Stimulated activated CD4-positive, alpha-beta T cell treated with anti-CD3 and anti-CD28 coated beads, Interleukin-4, amount 100 ng/mL, for 48 hours (primary cell): Measurements from ENCODE around the gene NDUFA6.

Source experiments
- DNase-seq, 2 donors: peaks; one replicate each; pipeline ENCODE4 v3.0.0-alpha.2; 2020; ENCODE audit warnings: low read depth in 2 of 2

NDUFA6 gene

DNA sequence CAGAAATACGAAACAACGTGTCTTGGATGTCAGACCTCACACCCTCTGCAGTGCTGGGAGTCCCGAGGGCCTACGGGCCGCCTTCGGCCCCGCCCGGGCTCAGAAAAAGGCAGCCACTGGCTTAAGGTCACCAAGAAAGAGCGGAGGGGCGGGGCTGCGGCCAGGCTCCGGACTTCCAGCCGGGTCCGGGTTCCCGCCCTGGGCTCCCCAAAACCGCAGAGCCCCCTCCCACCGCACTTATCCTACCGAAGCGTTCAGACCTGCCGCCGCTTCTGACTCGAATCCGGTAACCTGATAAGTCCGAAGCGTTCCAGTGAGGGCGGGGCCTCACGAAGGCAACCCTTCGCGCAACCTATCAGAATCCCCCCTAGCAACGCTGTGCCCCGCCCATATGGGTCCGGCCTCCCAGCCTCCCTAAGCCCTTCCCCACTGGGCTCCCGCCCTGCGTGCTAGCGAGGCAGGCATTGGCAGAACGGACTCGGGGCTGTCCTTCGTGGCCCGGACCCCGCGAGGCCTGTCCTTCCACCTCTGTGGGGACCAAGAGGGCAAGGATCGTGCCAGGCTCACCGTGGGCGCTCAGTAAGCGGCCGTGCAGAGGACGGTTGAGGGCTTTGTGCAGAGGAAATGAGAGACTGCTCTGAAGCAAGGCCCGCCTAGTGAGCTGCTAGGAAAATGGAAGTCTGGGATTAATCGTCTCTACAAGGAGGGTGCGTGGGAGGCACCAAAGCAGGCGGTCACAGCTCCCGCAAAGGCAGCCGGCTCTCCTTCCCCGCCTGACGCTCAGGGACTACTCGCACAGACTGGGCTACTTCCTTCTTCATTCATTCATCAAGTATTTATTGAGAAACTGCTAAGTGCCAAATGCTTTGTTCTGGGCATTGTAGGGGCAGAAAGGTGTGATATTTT is 19.8 kb downstream of the NDUFA6 start, which contains the start of gene NAGA:
Gene NAGA (minus strand): TSS at position 296 of the 906 bp plus-strand sequence. CDS start 515 bp downstream, outside the sequence.
- peak; percentile 90 to 94 for DNase-seq

DNA sequence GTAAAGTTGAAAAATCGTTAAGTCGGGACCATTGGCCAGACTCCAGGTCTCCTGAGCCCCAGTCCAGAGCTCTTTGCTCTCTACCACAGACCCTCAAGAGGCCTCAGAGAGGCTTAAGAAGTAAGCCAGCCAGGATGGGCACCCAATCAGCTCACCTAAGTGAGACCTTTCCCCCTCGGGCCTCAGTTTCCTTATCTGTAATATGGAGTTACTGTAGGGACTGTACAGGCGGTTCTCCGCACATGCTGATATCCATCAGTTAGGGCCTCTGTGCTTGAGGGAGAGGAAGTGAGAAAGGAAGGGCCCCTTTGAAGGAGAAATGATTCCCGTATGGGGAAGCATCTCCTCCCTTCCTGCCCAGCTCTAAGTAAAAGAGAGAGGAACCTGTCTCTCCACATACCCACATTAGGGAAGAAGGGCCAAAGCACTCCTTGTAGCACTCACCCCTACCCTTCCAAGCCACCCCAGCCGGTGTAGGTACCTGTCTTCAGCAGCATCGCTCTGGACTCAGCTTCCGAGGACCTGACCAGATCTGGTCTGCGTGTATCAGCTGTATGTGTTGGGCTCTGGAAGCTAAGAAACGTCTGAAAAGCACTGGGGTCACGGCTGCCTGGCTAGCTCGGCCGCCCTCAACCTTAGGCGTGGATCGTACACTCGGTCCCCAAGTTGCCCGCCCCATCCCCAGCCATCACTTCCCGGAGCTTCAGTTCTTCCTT is 20.6 kb downstream of the NDUFA6 start:
- DNase-seq = no peak

DNA sequence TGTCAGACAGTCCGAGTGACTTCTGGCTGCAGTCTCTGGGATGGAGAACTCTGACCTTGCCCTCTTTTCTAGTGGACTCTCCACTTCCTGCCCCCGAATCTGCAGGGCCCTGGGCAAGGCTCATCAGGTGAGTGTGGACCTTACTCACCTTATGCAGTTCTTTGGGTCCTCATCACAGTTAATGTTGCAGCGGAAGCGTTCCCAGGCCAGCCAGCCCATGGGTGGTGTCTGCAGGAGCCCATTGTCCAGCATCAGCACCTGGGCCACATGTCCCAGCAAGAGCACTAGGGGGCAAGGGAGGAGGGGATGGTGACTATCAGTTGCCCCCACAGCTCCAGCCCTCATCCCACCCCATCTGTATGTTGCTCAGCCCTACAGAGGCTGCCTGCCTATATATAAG is 22.3 kb downstream of the NDUFA6 start:
- no peak for DNase-seq

DNA sequence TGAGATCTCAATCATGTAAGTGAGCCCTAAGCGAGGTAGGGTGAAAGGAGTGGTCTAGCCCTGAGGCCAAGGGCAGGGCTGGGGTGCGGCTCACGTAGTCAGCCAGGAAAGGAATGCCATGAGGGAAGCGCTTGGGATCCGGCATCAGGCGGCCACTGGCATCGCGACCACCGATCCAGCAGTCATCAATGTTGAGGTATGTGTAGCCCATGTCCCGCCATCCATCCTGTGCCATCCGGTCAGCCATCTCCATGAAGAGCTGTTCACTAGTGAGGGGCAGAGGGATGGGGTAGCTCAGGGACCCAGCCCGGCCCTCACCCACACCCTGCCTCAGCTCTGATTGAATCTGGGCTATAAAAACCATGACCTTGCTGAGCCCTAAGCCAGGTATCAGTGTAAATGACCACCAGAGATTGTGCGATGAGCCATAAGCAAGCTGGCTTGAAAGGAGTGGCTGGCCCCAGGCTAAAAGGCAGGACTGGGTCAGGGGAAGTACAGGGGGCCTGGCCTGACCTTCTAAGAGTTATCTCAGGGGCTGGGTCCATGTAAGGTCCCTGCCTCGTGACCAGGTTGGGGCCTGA is 22.8 kb downstream of the NDUFA6 start:
- DNase-seq = no peak

DNA sequence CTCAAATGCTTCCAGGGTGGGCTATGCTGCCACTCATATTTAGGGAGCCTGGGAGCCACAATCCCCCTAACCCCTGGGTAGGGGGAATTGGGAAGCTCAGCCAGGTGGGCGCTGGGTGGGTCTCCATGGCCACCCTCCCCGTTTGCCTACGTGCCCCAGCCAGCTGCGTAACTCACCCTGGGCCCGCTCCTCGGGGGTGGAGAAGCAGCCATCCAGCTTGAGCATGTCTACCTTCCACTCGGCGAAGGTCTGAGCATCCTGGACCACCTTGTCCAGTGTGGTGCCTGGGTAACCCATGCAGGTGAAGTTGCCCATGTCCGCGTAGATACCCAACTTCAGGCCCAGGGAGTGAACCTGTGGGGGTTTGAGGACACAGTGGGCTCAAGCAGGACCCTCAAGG is 23.6 kb downstream of the NDUFA6 start:
- no peak for DNase-seq

DNA sequence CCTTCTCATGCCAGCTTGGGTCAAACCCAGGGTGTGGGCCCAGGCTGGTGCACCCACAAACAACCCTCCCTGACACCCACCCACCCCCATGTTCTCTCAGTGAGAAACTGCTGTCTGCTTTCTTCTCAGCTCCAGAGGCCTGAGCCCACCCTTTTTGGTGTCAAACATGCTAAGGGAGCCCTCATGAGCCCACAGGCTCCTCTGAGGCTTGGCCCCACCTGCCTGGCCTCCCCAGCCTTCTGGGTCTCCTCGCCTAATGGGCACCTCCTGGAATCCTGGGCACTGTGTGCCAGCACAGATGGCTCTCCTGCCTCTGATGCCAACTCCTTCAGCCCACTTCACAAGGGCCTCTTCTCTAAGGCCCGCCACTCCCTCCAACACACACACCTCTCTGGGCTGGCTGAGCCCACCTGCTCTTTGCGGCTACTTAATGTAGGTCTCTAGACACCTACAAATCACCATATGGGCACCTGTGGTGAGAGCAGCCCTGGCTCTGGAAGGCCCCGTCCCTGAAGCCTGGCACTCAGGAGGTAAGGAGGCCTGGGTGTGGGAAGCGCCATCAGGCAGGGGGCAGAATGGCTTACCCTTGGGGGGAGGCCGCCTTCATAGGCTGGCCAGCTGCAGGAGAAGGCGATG is 24.3 kb downstream of the NDUFA6 start:
- no peak for DNase-seq

DNA sequence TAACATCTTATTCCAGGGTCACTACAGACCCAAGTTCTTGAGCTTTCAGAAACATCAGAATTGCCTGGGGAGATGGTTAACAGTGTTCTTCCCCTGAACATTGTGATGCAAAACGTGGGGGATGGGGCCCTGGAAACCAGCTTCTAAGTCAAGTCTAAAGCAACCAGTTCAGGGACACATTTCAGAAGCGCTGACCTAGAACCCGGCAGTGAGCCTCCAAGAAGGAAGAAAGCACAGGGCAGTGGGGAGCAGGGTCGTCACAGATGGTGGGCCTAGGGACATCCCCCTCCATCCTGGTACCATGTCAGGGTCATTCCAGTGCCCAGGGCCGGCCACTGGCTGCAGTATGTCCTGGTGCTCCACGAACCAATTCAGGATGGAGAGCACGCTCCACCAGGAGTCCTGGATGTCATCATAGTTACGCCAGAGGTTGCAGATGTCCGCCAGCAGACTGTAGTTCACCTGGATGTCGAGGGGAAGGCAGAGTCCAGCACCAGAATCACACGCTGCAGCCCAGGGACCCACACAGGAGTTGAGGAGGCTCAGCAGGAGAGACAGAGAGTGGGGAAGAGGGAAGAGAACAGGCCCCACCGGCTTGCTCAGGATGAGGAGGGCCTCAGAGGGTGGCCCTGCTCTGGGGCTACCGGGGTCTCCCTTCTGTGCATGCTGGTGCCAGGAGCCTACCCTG is 25.0 kb downstream of the NDUFA6 start:
- no peak for DNase-seq

DNA sequence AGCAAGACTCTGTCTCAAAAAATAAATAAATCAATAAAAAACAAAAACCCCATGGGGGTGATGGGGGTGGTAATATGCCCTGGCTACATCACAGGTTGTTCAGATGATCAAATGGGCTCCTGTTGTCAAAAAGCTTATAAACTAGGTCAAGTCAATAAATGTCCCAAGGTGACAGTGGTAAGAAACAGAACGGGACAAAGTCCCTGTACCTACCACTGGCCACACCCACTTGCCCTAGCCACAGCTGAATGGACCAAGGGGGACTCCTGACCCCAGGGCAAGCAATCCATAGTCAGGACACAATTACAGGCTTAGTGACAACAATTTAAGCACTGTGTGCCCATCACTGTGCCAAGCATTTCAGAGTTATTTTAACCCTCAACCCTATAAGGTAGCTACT is 25.9 kb downstream of the NDUFA6 start:
- no peak for DNase-seq

DNA sequence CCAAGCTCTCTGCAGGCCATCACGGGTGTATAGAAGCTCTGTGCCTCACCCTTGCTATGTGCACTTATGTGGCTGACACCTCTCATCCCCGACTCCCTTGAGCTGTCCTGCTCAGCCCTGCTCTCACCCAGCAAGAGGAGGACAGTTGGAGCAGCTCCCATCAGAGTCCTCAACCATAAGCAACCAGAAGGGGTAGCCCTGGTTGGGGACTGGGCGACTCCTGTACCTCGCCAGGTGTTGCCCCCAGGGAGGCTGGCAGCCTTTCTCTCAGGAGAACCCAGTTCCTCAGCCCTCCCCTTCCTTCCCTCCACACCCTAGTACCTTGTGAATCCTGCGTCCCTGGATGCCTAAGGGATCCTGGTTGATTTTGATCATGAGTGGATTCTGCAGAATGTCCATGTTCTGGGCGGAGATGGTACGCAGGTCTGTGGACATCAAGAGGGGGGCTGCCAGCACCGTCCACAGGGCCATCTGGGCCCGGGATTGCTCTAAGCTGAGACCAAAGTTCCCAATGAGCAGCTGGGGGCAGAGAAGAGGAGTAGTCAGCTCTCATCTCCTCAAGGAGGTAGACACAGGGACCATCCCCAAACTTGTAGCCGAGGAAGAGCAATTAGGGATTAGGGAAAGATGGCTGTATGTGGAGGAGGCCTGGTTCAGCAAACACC is 27.9 kb downstream of the NDUFA6 start:
- no peak for DNase-seq

DNA sequence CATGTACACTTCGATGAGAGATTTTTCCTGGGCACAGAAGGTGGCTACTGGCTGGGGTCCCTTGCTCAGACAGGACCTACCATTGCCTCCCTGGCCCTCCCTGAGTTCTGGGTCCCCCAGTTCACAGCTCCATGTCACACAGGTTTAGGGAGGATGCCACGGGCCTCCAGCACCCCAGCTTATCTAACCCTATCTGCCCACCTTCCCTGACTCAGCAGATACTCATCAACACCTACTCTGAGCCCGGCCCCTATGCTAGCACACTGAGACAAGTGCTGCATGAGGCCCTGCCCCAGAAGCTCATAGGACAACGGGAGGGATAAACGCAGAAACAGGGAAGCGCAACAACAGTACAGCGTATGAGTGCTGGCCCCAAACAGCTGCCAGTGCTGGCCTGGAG is 29.5 kb downstream of the NDUFA6 start:
- no peak for DNase-seq

DNA sequence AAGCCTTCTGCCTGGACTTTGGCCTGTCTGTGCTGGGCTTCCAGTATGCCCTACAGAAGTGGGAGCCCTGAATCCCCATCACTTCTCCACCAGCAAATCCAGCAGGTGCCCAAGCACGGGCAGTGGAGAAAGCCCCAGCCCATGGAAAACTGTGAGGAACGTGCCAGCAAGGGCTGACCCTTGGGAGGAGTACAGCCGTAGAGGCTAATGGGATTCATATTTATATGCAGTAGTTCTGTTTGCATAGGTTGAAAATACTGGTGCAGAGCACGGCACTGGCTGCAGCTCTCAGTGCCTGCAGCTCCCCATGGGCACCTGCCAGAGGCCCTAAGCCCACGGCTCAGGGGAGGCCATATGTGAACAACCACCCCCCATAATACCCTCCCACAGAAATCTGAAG is 30.1 kb downstream of the NDUFA6 start:
- no peak for DNase-seq

DNA sequence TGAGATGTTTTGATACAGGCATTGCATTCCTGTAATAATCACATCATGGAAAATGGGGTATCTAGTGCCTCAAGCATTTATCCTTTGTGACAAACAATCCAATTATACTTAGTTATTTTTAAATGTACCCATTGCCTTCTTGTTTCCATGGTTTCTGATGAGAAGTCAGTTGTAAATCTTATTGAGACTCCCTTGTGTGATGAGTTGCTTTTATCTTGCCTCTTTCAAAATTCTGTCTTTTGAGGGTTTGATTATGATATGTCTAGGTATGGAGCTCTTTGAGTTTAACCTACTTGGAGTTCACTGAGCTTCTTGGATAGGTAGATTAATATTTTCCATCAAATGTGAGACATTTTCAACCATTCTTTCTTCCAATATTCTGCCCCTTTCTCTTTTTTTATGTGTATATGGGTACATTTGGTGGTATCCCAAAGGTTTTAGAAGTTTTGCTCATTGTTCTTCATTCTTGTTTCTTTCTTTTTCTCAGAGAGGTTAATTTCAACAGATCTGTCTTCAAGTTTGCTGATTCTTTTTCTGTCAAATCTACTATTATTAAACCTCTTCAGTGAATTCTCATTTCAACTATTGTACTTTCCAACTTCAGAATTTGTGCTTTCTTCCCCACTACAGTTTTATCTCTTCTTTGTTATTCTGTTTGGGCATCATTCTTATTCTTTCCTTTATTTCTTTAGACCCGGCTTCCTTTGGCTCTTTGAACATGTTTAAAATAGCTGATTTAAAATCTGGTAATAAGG is 33.6 kb downstream of the NDUFA6 start:
- no peak for DNase-seq

DNA sequence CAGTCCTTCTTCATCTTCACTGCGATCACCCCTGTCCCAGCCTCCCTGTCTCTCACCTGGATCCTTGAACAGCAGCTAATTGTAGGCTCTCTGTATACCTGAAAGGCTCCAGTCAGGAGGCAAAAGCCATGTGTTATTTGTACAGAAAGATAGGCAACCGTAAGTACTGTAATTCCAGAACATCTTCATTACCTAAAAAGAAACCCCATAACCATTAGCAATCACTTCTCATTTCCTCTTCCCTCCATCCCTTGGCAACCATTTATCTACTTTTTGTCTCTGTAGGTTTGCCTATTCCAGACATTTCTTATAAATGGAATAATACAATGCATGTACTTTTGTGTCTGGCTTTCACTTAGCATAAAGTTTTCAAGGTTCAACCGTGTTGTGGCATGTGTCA is 37.8 kb downstream of the NDUFA6 start:
- DNase-seq = no peak

DNA sequence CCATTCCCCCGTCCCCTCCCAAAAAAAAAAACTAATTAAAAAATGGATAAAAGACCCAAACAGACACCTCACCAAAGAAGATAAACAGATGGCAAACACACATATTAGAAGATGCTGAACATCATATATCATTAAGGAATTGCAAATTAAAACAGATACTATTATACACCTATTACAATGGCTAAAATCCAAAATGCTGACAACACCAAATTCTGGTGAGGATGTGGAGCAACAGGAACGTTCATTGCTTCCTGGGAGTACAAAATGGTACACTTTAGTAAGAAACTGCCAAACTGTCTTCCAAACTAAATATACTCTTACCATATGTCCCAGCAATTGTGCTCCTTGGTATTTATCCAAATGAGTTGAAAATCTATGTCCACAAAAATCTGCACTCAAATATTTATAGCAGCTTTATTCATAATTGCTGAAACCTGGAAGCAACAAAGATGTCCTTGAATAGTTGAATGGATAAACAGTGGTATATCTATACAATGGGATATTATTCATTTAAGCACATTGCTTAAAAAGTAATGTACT is 39.9 kb downstream of the NDUFA6 start:
- DNase-seq = no peak

DNA sequence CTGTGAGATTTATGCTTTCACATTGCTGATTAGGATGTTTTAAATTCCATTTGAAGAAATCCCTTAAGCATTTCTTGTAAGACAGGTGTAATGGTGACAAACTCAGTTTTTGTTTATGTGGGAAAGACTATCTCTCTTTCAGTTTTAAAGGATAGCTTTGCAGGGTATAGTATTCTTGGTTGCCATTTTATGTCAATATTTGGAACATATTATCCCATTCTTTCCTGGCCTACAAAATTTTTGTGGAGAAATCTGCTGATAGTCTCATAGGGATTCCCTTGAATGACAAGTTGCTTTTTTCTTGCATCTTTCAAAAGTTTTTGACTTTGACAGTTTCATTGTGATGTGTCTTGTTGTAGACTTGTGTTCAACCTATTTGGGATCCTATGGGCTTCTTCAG is 48.8 kb downstream of the NDUFA6 start:
- DNase-seq = no peak

DNA sequence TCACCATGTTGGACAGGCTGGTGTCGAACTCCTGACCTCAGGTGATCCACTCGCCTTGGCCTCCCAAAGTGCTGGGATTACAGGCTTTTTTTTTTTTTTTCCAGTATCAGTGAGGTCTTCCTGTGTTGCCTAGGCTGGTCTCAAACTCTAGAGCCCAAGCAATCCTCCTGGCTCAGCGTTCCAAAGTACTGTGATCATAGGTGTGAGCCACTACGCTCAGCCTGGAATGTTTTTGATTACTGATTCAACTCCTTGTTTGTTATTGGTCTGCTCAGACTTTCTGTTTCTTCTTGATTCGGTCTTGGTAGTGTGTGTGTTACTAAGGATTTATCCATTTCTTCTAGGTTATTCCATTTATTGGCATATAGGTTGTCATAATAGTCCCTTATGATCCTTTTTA is 51.3 kb downstream of the NDUFA6 start:
- no peak for DNase-seq
